ENCODE measurements around the gene PRKCI. TPM values are rescaled to one million over a fixed set of nuclear protein-coding genes. Genes with fewer than 3 reads are reported as not detected.
"Not testable (repeated sequence)": the region's sequence is repeated elsewhere in the genome, so short reads cannot be mapped to it uniquely, and the experiment has no call there.

PRKCI gene
- total and polyA plus RNA-seq, 4 donors = 41.8 to 71.5 (median 42.5) TPM

GRCh38 chr3:170277311-170277710 is 55.1 kb downstream of the PRKCI start:
- DNase-seq (ENCODE audit: low read depth in 4 of 6, low spot score in 6 of 6); H3K27ac ChIP-seq (ENCODE audit: low read depth, low read length); H3K27me3 ChIP-seq (ENCODE audit: control insufficient read depth, insufficient read depth, low read length); H3K4me1 ChIP-seq (ENCODE audit: control insufficient read depth, insufficient read depth, low read length); H3K4me3 ChIP-seq (ENCODE audit: low read depth, low read length); H3K9me3 ChIP-seq (ENCODE audit: control insufficient read depth, insufficient read depth, low read length): not testable (repeated sequence)
- WGBS (ENCODE audit: insufficient coverage) = 84% methylated on average over 7 of the region's 10 CpGs
- peaks cover 19% of the 10 kb centered on the region for H3K36me3 ChIP-seq (ENCODE audit: control insufficient read depth, insufficient read depth, low read length)

GRCh38 chr3:170277833-170278580 is 55.8 kb downstream of the PRKCI start:
- no peaks in the 10 kb centered on the region for H3K4me1 ChIP-seq (ENCODE audit: control insufficient read depth, insufficient read depth, low read length)
- peaks cover 24% of the 10 kb centered on the region for H3K36me3 ChIP-seq (ENCODE audit: control insufficient read depth, insufficient read depth, low read length)
- no peak for DNase-seq (ENCODE audit: low read depth in 4 of 6, low spot score in 6 of 6)
- no peaks in the 10 kb centered on the region for H3K27me3 ChIP-seq (ENCODE audit: control insufficient read depth, insufficient read depth, low read length)
- H3K27ac ChIP-seq (ENCODE audit: low read depth, low read length) = no peak overlapping the region
- 86% methylated on average over 1 of the region's 5 CpGs for whole genome bisulfite sequencing (ENCODE audit: insufficient coverage)
- no peak overlapping the region for H3K4me3 ChIP-seq (ENCODE audit: low read depth, low read length)
- H3K9me3 ChIP-seq (ENCODE audit: control insufficient read depth, insufficient read depth, low read length) = no peaks in the 10 kb centered on the region

- Histone ChIP-seq H3K27ac (ENCODE audit: low read depth, low read length) (no peak overlapping the region), H3K4me1 (ENCODE audit: control insufficient read depth, insufficient read depth, low read length) (no peaks in the 10 kb centered on the region), H3K4me3 (ENCODE audit: low read depth, low read length) (no peak overlapping the region), H3K36me3 (ENCODE audit: control insufficient read depth, insufficient read depth, low read length) (peaks cover 20% of the 10 kb centered on the region), H3K27me3 (ENCODE audit: control insufficient read depth, insufficient read depth, low read length) (no peaks in the 10 kb centered on the region), H3K9me3 (ENCODE audit: control insufficient read depth, insufficient read depth, low read length) (no peaks in the 10 kb centered on the region)
- WGBS (ENCODE audit: insufficient coverage) = 71% methylated on average over 1 of the region's 1 CpG
- DNase-seq (ENCODE audit: low read depth in 4 of 6, low spot score in 6 of 6) = no peak
These were observed 56.4 kb downstream of the PRKCI start for GRCh38 chr3:170278627-170279026.

- Histone ChIP-seq H3K9me3 (ENCODE audit: control insufficient read depth, insufficient read depth, low read length) (no peaks in the 10 kb centered on the region), H3K27me3 (ENCODE audit: control insufficient read depth, insufficient read depth, low read length) (no peaks in the 10 kb centered on the region), H3K27ac (ENCODE audit: low read depth, low read length) (no peak overlapping the region), H3K4me1 (ENCODE audit: control insufficient read depth, insufficient read depth, low read length) (no peaks in the 10 kb centered on the region), H3K4me3 (ENCODE audit: low read depth, low read length) (no peak overlapping the region), H3K36me3 (ENCODE audit: control insufficient read depth, insufficient read depth, low read length) (peaks cover 24% of the 10 kb centered on the region)
- DNase-seq (ENCODE audit: low read depth in 4 of 6, low spot score in 6 of 6) = no peak
- no CpG with 5 or more reads among the region's 2 CpGs for WGBS (ENCODE audit: insufficient coverage)
These were observed 68.0 kb downstream of the PRKCI start for GRCh38 chr3:170290194-170290593.

GRCh38 chr3:170295586-170295985 is 73.4 kb downstream of the PRKCI start:
- DNase-seq (ENCODE audit: low read depth in 4 of 6, low spot score in 6 of 6) = no peak

DNA sequence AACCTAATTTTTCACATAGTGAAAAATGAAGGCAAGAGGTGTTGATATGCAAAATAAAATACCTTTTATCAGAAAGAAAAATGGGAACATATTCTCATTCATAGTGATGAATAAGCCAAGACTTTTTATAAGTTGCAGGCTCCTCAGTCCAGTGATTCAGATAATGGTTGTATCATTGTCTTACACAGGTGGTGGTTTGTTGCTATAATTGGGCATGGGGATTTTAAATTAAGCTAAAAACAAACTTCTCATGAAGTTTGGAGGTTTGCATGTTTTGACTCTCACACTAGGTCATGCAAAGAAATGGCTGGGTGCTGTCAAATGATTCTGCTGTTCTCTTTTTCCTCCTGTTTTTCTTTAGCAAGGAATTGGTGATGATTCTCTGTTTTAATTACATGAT is 74.5 kb downstream of the PRKCI start:
- Histone ChIP-seq H3K36me3 (ENCODE audit: control insufficient read depth, insufficient read depth, low read length) (peaks cover 30% of the 10 kb centered on the region), H3K4me3 (ENCODE audit: low read depth, low read length) (no peak overlapping the region), H3K27ac (ENCODE audit: low read depth, low read length) (no peak overlapping the region), H3K9me3 (ENCODE audit: control insufficient read depth, insufficient read depth, low read length) (no peaks in the 10 kb centered on the region), H3K4me1 (ENCODE audit: control insufficient read depth, insufficient read depth, low read length) (no peaks in the 10 kb centered on the region), H3K27me3 (ENCODE audit: control insufficient read depth, insufficient read depth, low read length) (no peaks in the 10 kb centered on the region)
- no peak for DNase-seq (ENCODE audit: low read depth in 4 of 6, low spot score in 6 of 6)

More at GRCh38 chr3:170295586-170295985, 73.4 kb downstream of the PRKCI start:
- Histone ChIP-seq H3K36me3 (ENCODE audit: control insufficient read depth, insufficient read depth, low read length) (peaks cover 30% of the 10 kb centered on the region), H3K4me3 (ENCODE audit: low read depth, low read length) (no peak overlapping the region), H3K27ac (ENCODE audit: low read depth, low read length) (no peak overlapping the region), H3K27me3 (ENCODE audit: control insufficient read depth, insufficient read depth, low read length) (no peaks in the 10 kb centered on the region), H3K4me1 (ENCODE audit: control insufficient read depth, insufficient read depth, low read length) (no peaks in the 10 kb centered on the region), H3K9me3 (ENCODE audit: control insufficient read depth, insufficient read depth, low read length) (no peaks in the 10 kb centered on the region)
- WGBS (ENCODE audit: insufficient coverage) = no CpG with 5 or more reads among the region's 8 CpGs

DNA sequence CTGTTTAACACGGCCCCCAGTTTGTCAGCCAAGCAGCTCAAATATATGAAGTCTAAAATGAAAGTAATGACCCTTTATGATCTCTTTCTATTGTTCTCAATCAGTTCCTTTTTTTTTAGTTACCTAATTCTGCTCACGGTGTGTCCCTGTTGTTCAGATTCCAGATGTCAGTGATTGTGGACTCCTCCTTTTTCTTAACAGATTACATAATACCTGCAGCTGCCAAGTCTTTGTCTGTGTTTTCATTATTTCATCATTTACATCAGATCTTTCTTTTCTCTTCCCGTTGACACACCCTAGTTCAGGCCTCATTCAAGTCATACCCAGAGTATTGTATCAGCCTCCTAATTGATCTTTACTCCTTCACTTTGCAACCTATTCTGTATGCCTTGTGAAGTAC is 79.2 kb downstream of the PRKCI start:
- H3K36me3 ChIP-seq (ENCODE audit: control insufficient read depth, insufficient read depth, low read length) = peaks cover 12% of the 10 kb centered on the region
- no peaks in the 10 kb centered on the region for H3K9me3 ChIP-seq (ENCODE audit: control insufficient read depth, insufficient read depth, low read length)
- peak in 1 of 6 donors; percentile 13 for DNase-seq (ENCODE audit: low read depth in 4 of 6, low spot score in 6 of 6)
- H3K4me3 ChIP-seq (ENCODE audit: low read depth, low read length) = no peak overlapping the region
- 69% methylated on average over 2 of the region's 3 CpGs for WGBS (ENCODE audit: insufficient coverage)
- H3K4me1 ChIP-seq (ENCODE audit: control insufficient read depth, insufficient read depth, low read length) = no peaks in the 10 kb centered on the region
- H3K27me3 ChIP-seq (ENCODE audit: control insufficient read depth, insufficient read depth, low read length) = no peaks in the 10 kb centered on the region
- H3K27ac ChIP-seq (ENCODE audit: low read depth, low read length) = no peak overlapping the region

DNA sequence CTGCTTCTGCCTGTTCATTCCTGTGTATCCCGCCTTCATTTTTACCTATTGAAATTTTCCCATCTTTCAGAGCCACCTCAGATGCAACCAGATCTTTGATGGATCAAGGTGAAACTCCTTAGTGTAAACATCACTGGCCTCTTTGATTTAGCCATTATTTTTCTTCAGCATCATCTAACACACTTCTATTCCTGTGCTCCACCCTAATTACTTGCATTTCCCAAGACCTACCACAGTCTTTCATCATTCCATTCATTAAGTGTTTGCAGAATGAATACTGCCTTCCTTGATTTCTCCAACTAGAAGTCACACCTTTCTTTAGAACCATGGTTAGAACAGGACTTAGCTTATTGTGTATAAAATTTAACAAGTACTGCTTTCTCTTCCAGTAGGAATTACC is 79.8 kb downstream of the PRKCI start:
- DNase-seq (ENCODE audit: low read depth in 4 of 6, low spot score in 6 of 6) = no peak
- no peaks in the 10 kb centered on the region for H3K27me3 ChIP-seq (ENCODE audit: control insufficient read depth, insufficient read depth, low read length)
- H3K4me3 ChIP-seq (ENCODE audit: low read depth, low read length) = no peak overlapping the region
- H3K36me3 ChIP-seq (ENCODE audit: control insufficient read depth, insufficient read depth, low read length) = peaks cover 15% of the 10 kb centered on the region
- H3K27ac ChIP-seq (ENCODE audit: low read depth, low read length) = no peak overlapping the region
- H3K9me3 ChIP-seq (ENCODE audit: control insufficient read depth, insufficient read depth, low read length) = no peaks in the 10 kb centered on the region
- WGBS (ENCODE audit: insufficient coverage) = 100% methylated on average over 1 of the region's 1 CpG
- H3K4me1 ChIP-seq (ENCODE audit: control insufficient read depth, insufficient read depth, low read length) = no peaks in the 10 kb centered on the region

GRCh38 chr3:170306015-170306414 is 83.8 kb downstream of the PRKCI start:
- no peaks in the 10 kb centered on the region for H3K4me1 ChIP-seq (ENCODE audit: control insufficient read depth, insufficient read depth, low read length)
- H3K27ac ChIP-seq (ENCODE audit: low read depth, low read length) = no peak overlapping the region
- H3K9me3 ChIP-seq (ENCODE audit: control insufficient read depth, insufficient read depth, low read length) = no peaks in the 10 kb centered on the region
- DNase-seq (ENCODE audit: low read depth in 4 of 6, low spot score in 6 of 6) = no peak
- peaks cover 3% of the 10 kb centered on the region for H3K36me3 ChIP-seq (ENCODE audit: control insufficient read depth, insufficient read depth, low read length)
- no peak overlapping the region for H3K4me3 ChIP-seq (ENCODE audit: low read depth, low read length)
- no peaks in the 10 kb centered on the region for H3K27me3 ChIP-seq (ENCODE audit: control insufficient read depth, insufficient read depth, low read length)
- no CpG with 5 or more reads among the region's 2 CpGs for WGBS (ENCODE audit: insufficient coverage)

DNA sequence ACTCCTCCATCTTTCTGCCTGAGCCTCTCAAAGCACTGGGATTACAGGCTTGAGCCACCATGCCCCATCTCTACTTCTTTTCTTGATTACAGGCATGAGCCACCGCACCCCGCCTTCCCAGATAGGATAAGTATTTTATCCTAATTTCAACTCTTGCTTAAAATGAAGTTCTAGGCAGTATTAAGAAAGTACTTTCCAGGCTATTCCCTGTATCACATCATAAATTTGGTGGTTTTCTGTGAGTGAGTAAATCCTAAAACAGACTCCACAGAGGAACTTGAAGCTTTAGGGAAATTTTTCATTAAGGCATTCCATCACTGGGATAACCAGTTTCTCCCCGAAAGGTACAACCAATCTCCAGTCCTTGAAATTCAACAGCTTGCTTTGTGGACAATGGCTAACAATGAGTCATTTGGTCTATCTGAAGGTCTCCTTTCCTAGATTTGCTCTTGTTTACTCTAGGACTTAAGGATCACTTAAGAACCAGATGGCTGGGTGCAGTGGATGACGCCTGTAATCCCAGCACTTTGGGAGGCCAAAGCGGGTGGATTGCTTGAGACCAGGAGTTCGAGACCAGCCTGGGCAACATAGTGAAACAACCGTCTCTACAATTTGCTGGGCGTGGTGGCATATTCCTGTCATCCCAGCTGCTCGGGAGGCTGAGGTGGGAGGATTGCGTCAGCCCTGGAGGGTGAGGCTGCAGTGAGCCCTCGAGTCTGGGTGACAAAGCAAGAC is 85.6 kb downstream of the PRKCI start:
- H3K9me3 ChIP-seq (ENCODE audit: control insufficient read depth, insufficient read depth, low read length) = no peaks in the 10 kb centered on the region

More for the DNA sequence above, 85.6 kb downstream of the PRKCI start:
- Histone ChIP-seq H3K27me3 (ENCODE audit: control insufficient read depth, insufficient read depth, low read length) (no peaks in the 10 kb centered on the region), H3K27ac (ENCODE audit: low read depth, low read length) (no peak overlapping the region), H3K4me3 (ENCODE audit: low read depth, low read length) (no peak overlapping the region), H3K36me3 (ENCODE audit: control insufficient read depth, insufficient read depth, low read length) (peaks cover 3% of the 10 kb centered on the region), H3K4me1 (ENCODE audit: control insufficient read depth, insufficient read depth, low read length) (no peaks in the 10 kb centered on the region)
- no peak for DNase-seq (ENCODE audit: low read depth in 4 of 6, low spot score in 6 of 6)
- WGBS (ENCODE audit: insufficient coverage) = 100% methylated on average over 7 of the region's 11 CpGs

Measured in spinal cord (tissue), 10 donors.